Measurements from ENCODE around the gene NFKBIB.
A peak's percentile ranks its signal among the peaks of the same experiment; 100 is the strongest.
"Not testable (repeated sequence)": the region's sequence is repeated elsewhere in the genome, so short reads cannot be mapped to it uniquely, and the experiment has no call there.

NFKBIB gene

GRCh38 chr19:38930776-38931520, 31.2 kb downstream of the NFKBIB start, which contains the start of gene MRPS12:
Gene MRPS12, plus strand, starts transcription at chr19:38930944. Its CDS starts 351 bp downstream, at chr19:38931295.
- peak; percentile 99 for DNase-seq

DNA sequence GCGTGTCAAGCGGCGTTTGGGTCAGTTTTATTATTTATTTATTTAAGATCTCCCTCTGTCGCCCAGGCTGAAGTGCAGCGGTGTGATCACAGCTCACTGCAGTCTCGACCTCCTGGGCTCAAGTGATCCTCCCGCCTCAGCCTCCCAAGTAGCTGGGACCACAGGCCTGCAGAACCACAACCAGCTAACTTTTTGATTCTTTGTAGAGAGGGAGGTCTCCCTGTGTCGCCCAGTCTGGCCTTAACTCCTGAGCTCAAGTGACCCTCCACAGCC, 31.7 kb downstream of the NFKBIB start:
- DNase-seq = no peak

GRCh38 chr19:38932425-38933179, 32.8 kb downstream of the NFKBIB start:
- DNase-seq = no peak

GRCh38 chr19:38933544-38933943, 33.8 kb downstream of the NFKBIB start:
- DNase-seq = no peak

DNA sequence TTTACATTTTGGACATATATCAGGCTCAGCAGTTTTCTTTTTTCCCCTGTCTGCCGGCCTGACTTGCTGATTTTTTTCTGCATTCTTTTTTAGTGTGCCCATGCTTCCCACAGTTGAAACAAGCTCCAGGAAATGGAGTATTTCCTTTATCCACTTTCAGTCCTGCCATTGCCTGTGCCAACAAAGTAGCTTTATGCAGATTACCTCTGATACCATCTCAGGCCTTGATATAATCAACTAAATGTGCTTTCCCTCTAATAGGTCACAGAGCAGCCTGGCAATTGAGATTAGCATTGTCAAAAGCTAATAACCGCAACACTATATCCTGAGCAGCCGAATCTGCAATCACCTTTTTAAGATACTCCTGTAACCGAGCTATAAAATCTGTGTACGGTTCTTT, 40.2 kb downstream of the NFKBIB start:
- DNase-seq = no peak

DNA sequence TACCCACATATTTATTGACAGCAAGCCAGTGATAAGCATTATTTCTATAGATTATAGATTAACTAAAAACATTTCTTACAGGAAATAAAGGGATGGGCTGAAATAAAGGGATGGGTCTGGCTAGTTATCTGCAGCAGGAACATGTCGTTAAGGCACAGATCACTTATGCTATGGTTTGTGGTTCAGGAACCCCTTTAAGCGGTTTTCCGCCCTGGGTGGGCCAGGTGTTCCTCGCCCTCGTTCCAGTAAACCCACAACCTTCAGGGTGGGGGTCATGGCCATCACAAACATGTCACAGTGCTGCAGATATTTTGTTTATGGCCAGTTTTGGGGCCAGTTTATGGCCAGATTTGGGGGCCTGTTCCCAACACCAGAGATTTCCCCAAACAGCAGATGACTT, 41.7 kb downstream of the NFKBIB start:
- DNase-seq = not testable (repeated sequence)

DNA sequence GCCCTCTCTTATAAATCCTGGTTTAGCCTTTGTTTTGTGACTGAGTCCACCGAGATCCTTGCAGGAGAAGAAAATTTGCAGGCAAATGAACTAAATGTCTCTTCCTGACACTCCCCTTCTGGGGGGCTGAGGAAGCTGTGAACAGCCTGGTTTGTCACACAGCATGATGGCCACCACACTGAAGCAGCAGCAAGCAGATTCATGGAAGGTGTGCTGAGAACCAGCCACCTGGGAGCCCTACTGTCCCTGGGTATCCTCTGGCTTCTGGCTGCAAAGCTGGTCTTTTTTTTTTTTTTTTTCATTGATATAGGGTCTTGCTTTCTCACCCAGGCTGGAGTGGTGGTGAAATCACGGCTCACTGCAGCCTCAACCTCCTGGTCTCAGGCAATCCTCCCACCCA, 42.2 kb downstream of the NFKBIB start:
- DNase-seq = no peak

- no peak for DNase-seq
Observed at GRCh38 chr19:38942471-38943181, 42.9 kb downstream of the NFKBIB start.

GRCh38 chr19:38944981-38945506, 45.3 kb downstream of the NFKBIB start:
- DNase-seq = no peak

DNA sequence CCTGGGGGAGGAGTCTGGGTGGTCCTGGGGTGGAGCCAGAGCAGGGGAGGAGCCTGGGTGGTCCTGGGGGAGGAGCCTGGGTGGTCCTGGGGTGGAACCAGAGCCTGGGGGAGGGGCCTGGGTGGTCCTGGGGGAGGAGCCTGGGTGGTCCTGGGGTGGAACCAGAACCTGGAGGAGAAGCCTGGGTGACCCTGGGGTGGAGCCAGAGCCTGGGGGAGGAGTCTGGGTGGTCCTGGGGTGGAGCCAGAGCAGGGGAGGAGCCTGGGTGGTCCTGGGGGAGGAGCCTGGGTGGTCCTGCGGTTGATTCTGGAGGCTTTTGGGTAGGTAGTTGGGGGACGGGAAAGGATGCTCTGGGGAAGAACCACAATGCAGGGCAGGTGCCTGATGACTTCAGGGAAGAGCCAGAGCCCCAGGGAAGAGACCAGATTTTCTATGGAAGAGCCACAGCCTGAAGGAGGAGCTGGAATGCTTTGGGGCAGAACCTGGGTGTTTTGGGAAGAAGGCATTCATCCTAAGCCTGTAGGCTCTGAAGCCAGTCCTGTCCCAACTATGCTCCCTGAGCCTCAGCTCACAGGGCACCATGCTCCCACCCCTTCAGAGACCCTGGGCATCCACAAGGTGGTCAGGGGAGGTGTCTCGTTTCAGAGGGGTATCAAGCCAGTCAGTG, 45.9 kb downstream of the NFKBIB start:
- DNase-seq = no peak

DNA sequence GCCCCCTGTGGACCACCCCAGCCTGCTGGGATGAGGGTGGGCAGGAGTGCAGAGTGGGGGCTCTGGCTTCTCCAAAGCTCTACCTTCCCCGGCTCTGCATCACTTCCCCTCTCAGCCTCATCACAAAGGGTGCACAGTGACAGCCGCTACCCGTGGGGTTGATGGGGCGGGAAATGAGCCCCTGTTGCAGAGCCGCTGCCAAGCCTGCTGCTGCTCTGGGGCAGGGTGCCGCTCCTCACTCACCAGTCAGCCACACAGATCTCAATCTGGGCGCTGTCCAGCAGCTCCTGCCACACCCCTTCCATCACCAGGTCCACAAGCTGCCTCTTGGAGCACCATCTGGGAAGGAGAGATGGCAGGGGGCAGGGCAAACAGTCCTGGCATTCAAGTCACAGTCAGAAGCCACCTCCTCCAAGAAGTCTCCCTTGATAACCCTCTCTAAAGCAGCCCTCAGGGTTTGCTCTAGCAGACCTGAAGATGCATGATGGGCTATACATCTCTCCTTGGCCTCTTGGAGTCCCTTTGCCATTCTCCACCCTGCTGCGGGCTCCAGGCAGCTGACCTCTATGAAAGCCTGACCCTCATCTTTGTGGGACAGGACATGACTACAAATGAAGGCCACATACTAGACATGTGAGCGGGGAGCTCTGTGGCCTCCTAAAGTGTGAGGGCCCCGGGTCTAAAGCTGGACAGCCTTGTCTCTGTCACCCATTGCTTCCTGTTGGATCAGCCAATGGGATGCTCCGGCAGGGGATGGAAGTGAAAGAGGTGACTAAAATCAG, 46.7 kb downstream of the NFKBIB start:
- no peak for DNase-seq

DNA sequence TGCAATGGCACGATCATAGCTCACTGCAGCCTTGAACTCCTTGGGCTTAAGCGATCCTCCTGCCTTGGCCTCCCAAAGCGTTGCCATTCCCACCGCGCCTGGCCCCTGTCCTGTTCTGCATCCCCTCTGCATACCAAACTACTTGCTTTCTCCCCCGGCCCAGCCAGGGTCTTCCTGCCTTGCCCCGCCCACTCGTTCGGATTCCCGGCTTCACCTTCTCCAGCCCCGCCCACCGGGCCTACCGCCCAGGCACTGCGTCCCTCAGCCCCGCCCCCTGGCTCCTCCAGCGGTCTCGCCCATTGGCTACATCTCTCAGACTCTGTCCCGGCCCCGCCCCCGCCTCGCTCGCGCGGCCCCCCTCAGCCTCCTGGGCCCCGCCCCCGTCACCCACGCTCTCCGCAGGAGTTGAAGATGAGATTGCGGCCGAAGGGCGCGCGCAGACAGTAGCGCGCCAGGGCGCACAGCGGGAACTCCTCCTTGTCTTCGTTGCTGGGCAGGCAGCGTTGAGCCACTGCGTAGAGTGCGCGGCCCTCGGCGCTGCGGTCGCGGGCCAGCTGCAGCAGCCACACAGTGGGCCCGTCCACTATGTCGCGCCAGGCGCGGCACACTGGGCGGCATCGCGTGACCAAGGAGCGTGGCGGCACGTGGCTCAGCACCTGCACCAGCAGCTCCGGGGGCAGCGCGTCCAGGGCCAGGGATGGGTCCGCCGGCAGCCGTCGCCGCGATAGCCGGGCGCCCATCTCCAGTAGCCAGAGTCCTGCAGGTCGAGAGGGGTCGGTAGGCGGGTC, 50.0 kb downstream of the NFKBIB start:
- DNase-seq = peak in 1 of 2 experiments; percentile 81

GRCh38 chr19:38951187-38951586, 51.4 kb downstream of the NFKBIB start:
- DNase-seq = no peak

DNA sequence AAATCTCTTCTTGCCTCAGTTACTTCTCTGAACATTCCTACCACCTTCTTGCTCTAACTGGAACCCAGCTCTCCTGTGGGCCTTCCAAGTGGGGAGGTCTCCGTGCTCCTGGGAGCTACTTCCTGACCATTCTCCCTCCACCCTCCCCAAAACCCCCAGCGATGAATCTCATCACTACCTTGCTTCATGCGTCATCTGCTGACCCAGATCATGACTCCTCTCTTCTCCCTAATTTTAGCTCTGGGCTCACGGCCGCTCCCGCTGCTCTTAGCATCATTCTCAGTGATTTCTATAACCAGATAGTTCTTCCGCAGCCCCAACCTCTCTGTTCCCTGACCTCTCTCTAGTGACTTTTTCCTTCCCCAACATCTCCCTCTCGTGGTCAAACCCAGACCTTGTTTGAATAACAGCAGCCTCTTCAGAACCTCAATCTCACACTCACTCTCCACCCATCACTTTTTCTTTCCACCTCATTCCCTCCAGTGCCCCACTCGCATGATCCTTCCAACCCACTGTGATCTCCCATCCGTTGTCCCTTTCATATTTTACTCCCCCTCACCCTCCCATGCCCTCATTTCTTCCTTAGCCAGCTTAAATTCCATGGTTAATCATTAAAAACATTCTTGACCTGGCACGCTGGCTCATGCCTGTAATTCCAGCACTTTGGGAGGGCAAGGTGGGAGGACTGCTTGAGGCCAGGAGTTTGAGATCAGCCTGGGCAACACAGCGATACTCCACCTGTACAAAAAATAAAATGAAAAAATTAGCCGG, 52.8 kb downstream of the NFKBIB start:
- DNase-seq = no peak

GRCh38 chr19:38953677-38954076, 53.9 kb downstream of the NFKBIB start:
- DNase-seq = no peak

- no peak for DNase-seq
Observed at GRCh38 chr19:38956264-38956663, 56.5 kb downstream of the NFKBIB start.

DNA sequence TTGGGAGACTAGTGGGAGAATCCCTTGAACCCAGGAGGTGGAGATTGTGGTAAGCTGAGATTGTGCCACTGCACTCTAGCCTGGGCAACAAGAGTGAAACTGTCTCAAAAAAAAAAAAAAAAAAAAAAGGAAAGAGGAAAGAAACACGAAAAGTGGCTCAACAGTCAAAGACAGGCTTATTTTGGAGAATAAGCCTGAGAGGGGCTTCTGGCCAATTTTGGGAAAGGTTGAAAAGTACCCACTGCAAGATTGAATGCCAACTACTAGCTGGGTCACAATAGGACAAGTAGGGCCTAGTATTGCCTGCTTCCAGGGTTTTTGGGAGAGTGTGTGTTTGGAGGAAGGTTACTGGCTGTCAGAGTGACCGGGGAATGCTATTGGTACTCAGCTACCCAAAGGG, 58.5 kb downstream of the NFKBIB start:
- DNase-seq = no peak

Measured in NCI-H187 (cell line).